Measurements from ENCODE around the gene DNMT3B. TPM values are rescaled to one million over a fixed set of nuclear protein-coding genes. Genes with fewer than 3 reads are reported as not detected.

The DNMT3B gene
- total RNA-seq, 2 experiments from 2014 or later: 0.28 to 0.33 TPM

DNA sequence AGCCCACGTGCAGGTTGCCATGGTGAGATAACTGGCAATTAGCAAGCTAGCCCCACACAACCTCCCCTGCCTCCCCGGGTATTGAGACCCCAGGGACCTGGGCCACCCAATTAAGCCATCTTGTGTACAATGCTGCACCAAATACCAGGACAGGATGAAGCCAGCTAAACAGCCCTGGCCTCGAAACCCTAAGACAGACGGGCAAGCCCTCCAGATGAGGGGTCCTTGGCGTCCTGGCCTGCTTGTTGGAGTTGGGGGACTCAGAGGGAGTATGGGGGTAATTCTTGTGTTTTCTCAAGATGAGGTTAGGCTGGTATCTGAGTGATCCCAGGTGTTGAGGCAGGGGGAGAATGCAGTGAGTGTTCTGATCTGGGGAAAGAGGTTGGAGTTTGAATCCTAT lies 48.8 kb downstream of the DNMT3B start:
- H3K27ac ChIP-seq (ENCODE audit: low read depth in 1 of 2, low read length in 2 of 2): no peak overlapping the region
- H3K4me3 ChIP-seq (ENCODE audit: low read length): no peak overlapping the region
- no peaks in the 10 kb centered on the region for H3K9me3 ChIP-seq (ENCODE audit: control insufficient read depth in 1 of 2, insufficient read depth in 1 of 2, low read length in 2 of 2)
- Mint-ChIP-seq H3K4me1 (ENCODE audit: low read depth) (peaks cover 4% of the 10 kb centered on the region), H3K36me3 (ENCODE audit: low read depth) (no peaks in the 10 kb centered on the region), H3K27me3 (no peaks in the 10 kb centered on the region), H3K27ac (no peak overlapping the region), H3K9me3 (no peaks in the 10 kb centered on the region), H3K4me3 (no peak overlapping the region)
- H3K36me3 ChIP-seq (ENCODE audit: insufficient read depth, low read length): no peaks in the 10 kb centered on the region
- TF ChIP-seq, protein P1, sequence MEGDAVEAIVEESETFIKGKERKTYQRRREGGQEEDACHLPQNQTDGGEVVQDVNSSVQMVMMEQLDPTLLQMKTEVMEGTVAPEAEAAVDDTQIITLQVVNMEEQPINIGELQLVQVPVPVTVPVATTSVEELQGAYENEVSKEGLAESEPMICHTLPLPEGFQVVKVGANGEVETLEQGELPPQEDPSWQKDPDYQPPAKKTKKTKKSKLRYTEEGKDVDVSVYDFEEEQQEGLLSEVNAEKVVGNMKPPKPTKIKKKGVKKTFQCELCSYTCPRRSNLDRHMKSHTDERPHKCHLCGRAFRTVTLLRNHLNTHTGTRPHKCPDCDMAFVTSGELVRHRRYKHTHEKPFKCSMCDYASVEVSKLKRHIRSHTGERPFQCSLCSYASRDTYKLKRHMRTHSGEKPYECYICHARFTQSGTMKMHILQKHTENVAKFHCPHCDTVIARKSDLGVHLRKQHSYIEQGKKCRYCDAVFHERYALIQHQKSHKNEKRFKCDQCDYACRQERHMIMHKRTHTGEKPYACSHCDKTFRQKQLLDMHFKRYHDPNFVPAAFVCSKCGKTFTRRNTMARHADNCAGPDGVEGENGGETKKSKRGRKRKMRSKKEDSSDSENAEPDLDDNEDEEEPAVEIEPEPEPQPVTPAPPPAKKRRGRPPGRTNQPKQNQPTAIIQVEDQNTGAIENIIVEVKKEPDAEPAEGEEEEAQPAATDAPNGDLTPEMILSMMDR (IDR thresholded peaks at IDR 0.05): no peak
- no peak for ATAC-seq (ENCODE audit: poor library complexity)
- DNase-seq: no peak
- no peaks in the 10 kb centered on the region for H3K27me3 ChIP-seq (ENCODE audit: control insufficient read depth in 1 of 2, insufficient read depth in 2 of 2, low read length in 2 of 2)
- intact Hi-C loops (cut with DNase I, micrococcal nuclease): loop anchor here in 1 of 2 experiments (10.0 kb wide), 1 partner anchor 1184 kb away; the partner anchor contains the start of gene RALY
- ChIA-PET POLR2A (no interaction called here), CTCF (no interaction called here)
- no peaks in the 10 kb centered on the region for H3K4me1 ChIP-seq (ENCODE audit: insufficient read depth, low read length)

DNA sequence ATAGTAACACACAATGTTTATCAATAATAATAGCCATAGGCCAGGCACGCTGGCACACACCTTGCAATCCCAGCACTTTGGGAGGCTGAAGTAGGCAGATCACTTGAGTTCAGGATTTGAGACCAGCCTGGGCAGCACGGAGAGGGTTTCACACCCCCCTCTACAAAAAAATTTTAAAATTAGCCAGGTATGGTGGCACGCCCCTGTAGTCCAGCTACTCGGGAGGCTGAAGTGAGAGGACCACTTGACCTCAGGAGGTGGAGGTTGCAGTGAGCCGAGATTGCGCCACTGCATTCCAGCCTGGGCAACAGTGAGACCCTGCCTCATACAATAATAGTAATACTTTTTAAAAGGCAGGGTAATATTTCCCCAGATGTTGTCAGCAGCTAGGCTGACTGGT lies 49.7 kb downstream of the DNMT3B start:
- Mint-ChIP-seq H3K27me3 (no peaks in the 10 kb centered on the region), H3K4me1 (ENCODE audit: low read depth) (peaks cover 4% of the 10 kb centered on the region), H3K36me3 (ENCODE audit: low read depth) (no peaks in the 10 kb centered on the region), H3K27ac (no peak overlapping the region), H3K9me3 (no peaks in the 10 kb centered on the region), H3K4me3 (no peak overlapping the region)
- ChIA-PET CTCF (interaction anchor here (0.5 kb wide), 1 partner anchor 541 kb away, joined by 3 read pairs; no protein-coding TSS in a partner anchor), POLR2A (no interaction called here)
- Histone ChIP-seq H3K9me3 (ENCODE audit: control insufficient read depth in 1 of 2, insufficient read depth in 1 of 2, low read length in 2 of 2) (no peaks in the 10 kb centered on the region), H3K4me1 (ENCODE audit: insufficient read depth, low read length) (no peaks in the 10 kb centered on the region), H3K4me3 (ENCODE audit: low read length) (no peak overlapping the region), H3K27ac (ENCODE audit: low read depth in 1 of 2, low read length in 2 of 2) (no peak overlapping the region), H3K27me3 (ENCODE audit: control insufficient read depth in 1 of 2, insufficient read depth in 2 of 2, low read length in 2 of 2) (no peaks in the 10 kb centered on the region), H3K36me3 (ENCODE audit: insufficient read depth, low read length) (no peaks in the 10 kb centered on the region)
- no peak for ATAC-seq (ENCODE audit: poor library complexity)
- intact Hi-C loops (cut with DNase I, micrococcal nuclease): loop anchor here in 1 of 2 experiments (10.0 kb wide), 1 partner anchor 1183 kb away; the partner anchor contains the start of gene RALY
- DNase-seq: no peak
- TF ChIP-seq, protein P1 (IDR thresholded peaks at IDR 0.05): no peak

DNA sequence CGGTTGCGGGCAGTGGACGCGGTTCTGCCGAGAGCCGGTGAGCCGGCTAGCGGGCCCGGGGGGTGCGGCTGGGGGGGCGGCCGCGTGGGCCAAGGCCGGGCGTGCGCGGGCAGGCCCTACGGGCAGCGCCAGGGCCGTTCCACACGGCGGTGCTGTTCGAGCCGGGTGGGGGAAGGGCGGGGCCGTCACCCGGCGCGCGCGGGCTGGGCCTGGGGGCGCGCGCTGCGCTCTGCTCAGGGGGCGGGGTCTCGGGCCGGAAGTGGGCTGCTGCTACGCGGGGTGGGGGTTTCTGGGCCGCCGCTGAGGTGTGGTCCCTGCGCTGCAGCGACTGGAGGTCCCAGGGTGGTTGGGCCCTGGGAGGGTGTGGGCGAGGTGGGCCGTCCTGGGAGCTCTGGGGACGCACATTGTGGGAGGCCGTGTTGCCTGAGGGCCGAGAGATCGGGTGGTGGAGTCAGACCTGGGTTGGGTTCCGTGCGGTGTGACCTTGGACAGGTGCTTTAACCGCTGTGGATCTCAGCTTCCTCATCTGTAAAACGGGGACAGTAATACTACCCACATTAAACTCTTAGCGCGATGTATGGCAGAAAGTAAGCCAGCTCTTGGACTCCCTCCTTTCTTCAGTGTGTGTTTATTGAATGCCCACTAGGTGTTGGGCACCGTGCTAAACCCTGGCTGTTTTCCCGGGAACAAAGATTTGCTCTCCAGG lies 58.0 kb downstream of the DNMT3B start:
- Mint-ChIP-seq H3K36me3 (ENCODE audit: low read depth) (peaks cover 20% of the 10 kb centered on the region), H3K27ac (peak overlapping the region; percentile 98), H3K4me1 (ENCODE audit: low read depth) (peaks cover 44% of the 10 kb centered on the region), H3K9me3 (no peaks in the 10 kb centered on the region), H3K27me3 (no peaks in the 10 kb centered on the region), H3K4me3 (peak overlapping the region; percentile 99)
- peaks cover 1% of the 10 kb centered on the region for H3K36me3 ChIP-seq (ENCODE audit: insufficient read depth, low read length)
- H3K4me3 ChIP-seq (ENCODE audit: low read length): peak overlapping the region; percentile 75
- H3K9me3 ChIP-seq (ENCODE audit: control insufficient read depth in 1 of 2, insufficient read depth in 1 of 2, low read length in 2 of 2): no peaks in the 10 kb centered on the region
- TF ChIP-seq, protein P1 (IDR thresholded peaks at IDR 0.05): no peak
- ChIA-PET POLR2A (interaction anchor here (0.6 to 1.8 kb wide), 21 partner anchors 10 to 1292 kb away, joined by 3 to 9 read pairs (median 4); partner anchors contain the start of genes EIF2S2 and SNTA1), CTCF (interaction anchor here (0.8 to 1.5 kb wide), 3 partner anchors 30 to 1096 kb away, joined by 3 to 8 read pairs (median 6); no protein-coding TSS in a partner anchor)
- ATAC-seq (ENCODE audit: poor library complexity) (peak; percentile 72), DNase-seq (peak in 13 of 14 experiments; percentile 55 to 93 (median 85))
- H3K27me3 ChIP-seq (ENCODE audit: control insufficient read depth in 1 of 2, insufficient read depth in 2 of 2, low read length in 2 of 2): no peaks in the 10 kb centered on the region
- intact Hi-C loops (cut with DNase I, micrococcal nuclease): loop anchor here in 1 of 2 experiments (5.0 to 10.0 kb wide), 3 partner anchors 463 to 1175 kb away; partner anchors contain the start of genes ASXL1, PLAGL2, POFUT1 and RALY
- peak overlapping the region; percentile 77 to 91 for H3K27ac ChIP-seq (ENCODE audit: low read depth in 1 of 2, low read length in 2 of 2)
- H3K4me1 ChIP-seq (ENCODE audit: insufficient read depth, low read length): peaks cover 50% of the 10 kb centered on the region
